ENCODE data around the gene TRABD2B. TPM values are rescaled to one million over a fixed set of nuclear protein-coding genes. Genes with fewer than 3 reads are reported as not detected.

The TRABD2B gene
- total RNA-seq, 2 experiments from 2014 or later = not detected

- Mint-ChIP-seq H3K27me3 (peaks cover 37% of the 10 kb centered on the region), H3K4me3 (no peak overlapping the region), H3K36me3 (no peaks in the 10 kb centered on the region), H3K9me3 (no peaks in the 10 kb centered on the region), H3K4me1 (no peaks in the 10 kb centered on the region), H3K27ac (no peak overlapping the region)
- no peak for DNase-seq
Observed at GRCh38 chr1:47990286-47990685, 6.9 kb downstream of the TRABD2B start.

- Mint-ChIP-seq H3K27ac (no peak overlapping the region), H3K9me3 (no peaks in the 10 kb centered on the region), H3K4me3 (no peak overlapping the region), H3K36me3 (no peaks in the 10 kb centered on the region), H3K4me1 (peaks cover 4% of the 10 kb centered on the region), H3K27me3 (peaks cover 44% of the 10 kb centered on the region)
- DNase-seq = no peak
Observed at GRCh38 chr1:47987601-47988000, 9.6 kb downstream of the TRABD2B start.

GRCh38 chr1:47986761-47987200 is 10.4 kb downstream of the TRABD2B start:
- Mint-ChIP-seq H3K4me1 (peaks cover 4% of the 10 kb centered on the region), H3K9me3 (no peaks in the 10 kb centered on the region), H3K27ac (no peak overlapping the region), H3K4me3 (no peak overlapping the region), H3K36me3 (no peaks in the 10 kb centered on the region), H3K27me3 (peaks cover 49% of the 10 kb centered on the region)
- no peak for DNase-seq

- Mint-ChIP-seq H3K36me3 (no peaks in the 10 kb centered on the region), H3K27me3 (peaks cover 55% of the 10 kb centered on the region), H3K4me3 (no peak overlapping the region), H3K9me3 (no peaks in the 10 kb centered on the region), H3K4me1 (peaks cover 4% of the 10 kb centered on the region), H3K27ac (no peak overlapping the region)
- DNase-seq = no peak
Observed at GRCh38 chr1:47985018-47985417, 12.2 kb downstream of the TRABD2B start.

GRCh38 chr1:47984175-47984789 is 12.9 kb downstream of the TRABD2B start:
- Mint-ChIP-seq H3K4me1 (peaks cover 4% of the 10 kb centered on the region), H3K27ac (no peak overlapping the region), H3K36me3 (no peaks in the 10 kb centered on the region), H3K27me3 (peaks cover 55% of the 10 kb centered on the region), H3K4me3 (no peak overlapping the region), H3K9me3 (no peaks in the 10 kb centered on the region)
- DNase-seq = no peak

GRCh38 chr1:47983691-47984090 is 13.5 kb downstream of the TRABD2B start:
- Mint-ChIP-seq H3K4me3 (no peak overlapping the region), H3K9me3 (no peaks in the 10 kb centered on the region), H3K4me1 (peaks cover 4% of the 10 kb centered on the region), H3K27ac (no peak overlapping the region), H3K27me3 (peaks cover 55% of the 10 kb centered on the region), H3K36me3 (no peaks in the 10 kb centered on the region)
- no peak for DNase-seq

GRCh38 chr1:47981667-47982350 is 15.4 kb downstream of the TRABD2B start:
- H3K4me1 Mint-ChIP-seq = peaks cover 4% of the 10 kb centered on the region
- no peaks in the 10 kb centered on the region for H3K36me3 Mint-ChIP-seq
- peaks cover 56% of the 10 kb centered on the region for H3K27me3 Mint-ChIP-seq
- H3K4me3 Mint-ChIP-seq = no peak overlapping the region
- H3K9me3 Mint-ChIP-seq = no peaks in the 10 kb centered on the region
- DNase-seq = no peak
- no peak overlapping the region for H3K27ac Mint-ChIP-seq

- H3K27me3 Mint-ChIP-seq = peaks cover 43% of the 10 kb centered on the region
- no peak for DNase-seq
- H3K4me1 Mint-ChIP-seq = peaks cover 4% of the 10 kb centered on the region
- H3K36me3 Mint-ChIP-seq = no peaks in the 10 kb centered on the region
- H3K27ac Mint-ChIP-seq = no peak overlapping the region
- no peak overlapping the region for H3K4me3 Mint-ChIP-seq
- H3K9me3 Mint-ChIP-seq = no peaks in the 10 kb centered on the region
Observed at GRCh38 chr1:47980501-47980900, 16.7 kb downstream of the TRABD2B start.

- Mint-ChIP-seq H3K27me3 (peaks cover 37% of the 10 kb centered on the region), H3K4me3 (no peak overlapping the region), H3K4me1 (peaks cover 4% of the 10 kb centered on the region), H3K9me3 (no peaks in the 10 kb centered on the region), H3K36me3 (no peaks in the 10 kb centered on the region), H3K27ac (no peak overlapping the region)
- no peak for DNase-seq
Observed at GRCh38 chr1:47979724-47980123, 17.5 kb downstream of the TRABD2B start.

GRCh38 chr1:47978486-47978885 is 18.7 kb downstream of the TRABD2B start:
- Mint-ChIP-seq H3K27ac (no peak overlapping the region), H3K4me3 (no peak overlapping the region), H3K36me3 (no peaks in the 10 kb centered on the region), H3K27me3 (peaks cover 25% of the 10 kb centered on the region), H3K4me1 (no peaks in the 10 kb centered on the region), H3K9me3 (no peaks in the 10 kb centered on the region)
- DNase-seq = no peak

GRCh38 chr1:47976728-47977127 is 20.5 kb downstream of the TRABD2B start:
- Mint-ChIP-seq H3K9me3 (no peaks in the 10 kb centered on the region), H3K36me3 (no peaks in the 10 kb centered on the region), H3K4me1 (no peaks in the 10 kb centered on the region), H3K4me3 (no peak overlapping the region), H3K27me3 (peaks cover 10% of the 10 kb centered on the region), H3K27ac (no peak overlapping the region)
- no peak for DNase-seq

GRCh38 chr1:47976267-47976666 is 20.9 kb downstream of the TRABD2B start:
- no peak overlapping the region for H3K4me3 Mint-ChIP-seq
- no peaks in the 10 kb centered on the region for H3K36me3 Mint-ChIP-seq
- no peak overlapping the region for H3K27ac Mint-ChIP-seq
- H3K27me3 Mint-ChIP-seq = peaks cover 9% of the 10 kb centered on the region
- H3K9me3 Mint-ChIP-seq = no peaks in the 10 kb centered on the region
- no peak for DNase-seq
- H3K4me1 Mint-ChIP-seq = no peaks in the 10 kb centered on the region

- Mint-ChIP-seq H3K4me1 (no peaks in the 10 kb centered on the region), H3K9me3 (no peaks in the 10 kb centered on the region), H3K27me3 (peaks cover 5% of the 10 kb centered on the region), H3K36me3 (no peaks in the 10 kb centered on the region), H3K27ac (no peak overlapping the region), H3K4me3 (no peak overlapping the region)
- no peak for DNase-seq
Observed at GRCh38 chr1:47975302-47975921, 21.8 kb downstream of the TRABD2B start.

GRCh38 chr1:47972864-47973432 is 24.2 kb downstream of the TRABD2B start:
- Mint-ChIP-seq H3K27ac (no peak overlapping the region), H3K27me3 (peaks cover 8% of the 10 kb centered on the region), H3K4me1 (no peaks in the 10 kb centered on the region), H3K9me3 (no peaks in the 10 kb centered on the region), H3K4me3 (no peak overlapping the region), H3K36me3 (no peaks in the 10 kb centered on the region)
- DNase-seq = no peak

- H3K27me3 Mint-ChIP-seq = peaks cover 3% of the 10 kb centered on the region
- no peaks in the 10 kb centered on the region for H3K9me3 Mint-ChIP-seq
- H3K4me3 Mint-ChIP-seq = no peak overlapping the region
- DNase-seq = no peak
- H3K4me1 Mint-ChIP-seq = no peaks in the 10 kb centered on the region
- H3K27ac Mint-ChIP-seq = no peak overlapping the region
- H3K36me3 Mint-ChIP-seq = no peaks in the 10 kb centered on the region
Observed at GRCh38 chr1:47971385-47972160, 25.6 kb downstream of the TRABD2B start.

Measured in activated naive CD8-positive, alpha-beta T cell treated with anti-CD3 and anti-CD28 coated beads for 36 hours (primary cell).